ENCODE data around the gene E2F2. TPM values are rescaled to one million over a fixed set of nuclear protein-coding genes. Genes with fewer than 3 reads are reported as not detected.

E2F2 gene
- total and polyA plus RNA-seq, 2 of the 13 experiments (the other 11 are each of a cell fraction or from before 2014, with no cell fraction given), result 0.65 to 6.6 TPM

DNA sequence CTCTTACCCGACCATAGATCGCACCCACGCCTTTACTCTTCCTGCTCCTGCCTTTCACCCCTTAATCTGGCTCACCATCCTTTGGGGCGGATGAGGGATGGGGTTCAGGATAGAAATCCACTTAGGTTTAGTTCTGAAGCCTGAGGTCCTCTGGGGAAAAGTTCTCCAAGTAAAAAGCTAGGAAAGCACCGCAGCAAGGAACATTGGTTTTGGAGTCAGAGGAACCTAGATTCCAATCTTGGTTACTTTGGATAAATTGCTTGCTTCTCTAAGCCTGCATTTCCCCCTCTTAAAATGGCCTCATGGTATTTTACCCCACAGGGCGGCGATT, 46.1 kb downstream of the E2F2 start:
- TF ChIP-seq LCORL (IDR thresholded peaks at IDR 0.05) (no peak), LCORL (CRISPR knock-in tag; IDR thresholded peaks at IDR 0.05) (no peak), ZNF615 (CRISPR knock-in tag; IDR thresholded peaks at IDR 0.05; ENCODE audit: borderline replicate concordance) (peak; percentile 39; the same call in 1 of the 2 replicates), CHD4 (IDR thresholded peaks at IDR 0.05; ENCODE audit: borderline replicate concordance, low read length) (0 out of 2 replicates have a peak, but pooled peaks have one; percentile 72)
- TF ChIP-seq, protein P1, sequence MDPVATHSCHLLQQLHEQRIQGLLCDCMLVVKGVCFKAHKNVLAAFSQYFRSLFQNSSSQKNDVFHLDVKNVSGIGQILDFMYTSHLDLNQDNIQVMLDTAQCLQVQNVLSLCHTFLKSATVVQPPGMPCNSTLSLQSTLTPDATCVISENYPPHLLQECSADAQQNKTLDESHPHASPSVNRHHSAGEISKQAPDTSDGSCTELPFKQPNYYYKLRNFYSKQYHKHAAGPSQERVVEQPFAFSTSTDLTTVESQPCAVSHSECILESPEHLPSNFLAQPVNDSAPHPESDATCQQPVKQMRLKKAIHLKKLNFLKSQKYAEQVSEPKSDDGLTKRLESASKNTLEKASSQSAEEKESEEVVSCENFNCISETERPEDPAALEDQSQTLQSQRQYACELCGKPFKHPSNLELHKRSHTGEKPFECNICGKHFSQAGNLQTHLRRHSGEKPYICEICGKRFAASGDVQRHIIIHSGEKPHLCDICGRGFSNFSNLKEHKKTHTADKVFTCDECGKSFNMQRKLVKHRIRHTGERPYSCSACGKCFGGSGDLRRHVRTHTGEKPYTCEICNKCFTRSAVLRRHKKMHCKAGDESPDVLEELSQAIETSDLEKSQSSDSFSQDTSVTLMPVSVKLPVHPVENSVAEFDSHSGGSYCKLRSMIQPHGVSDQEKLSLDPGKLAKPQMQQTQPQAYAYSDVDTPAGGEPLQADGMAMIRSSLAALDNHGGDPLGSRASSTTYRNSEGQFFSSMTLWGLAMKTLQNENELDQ (CRISPR knock-in tag; IDR thresholded peaks at IDR 0.05; ENCODE audit: borderline replicate concordance), result no peak
- peak overlapping the region in 2 of 3 experiments; percentile 34 to 86; a peak in 5 of 6 replicates for H3K4me3 ChIP-seq (replicated peaks in 1 of 3; ENCODE audit: insufficient read depth in 1 of 3, low read depth in 2 of 3, low read length in 3 of 3)
- in situ Hi-C loops (cut with HindIII; ENCODE audit: extremely low pct_ligation_motif_present, low pct_unique_long_range_greater_than_20kb) (no loop called here), intact Hi-C loops (cut with micrococcal nuclease; ENCODE audit: unreplicated experiment) (no loop called here)
- FAIRE-seq (no peak), ATAC-seq (no peak), DNase-seq (ENCODE audit: low spot score) (no peak)
- no peak overlapping the region for H3K9ac ChIP-seq (ENCODE audit: insufficient read depth, low read depth, low read length)
- ChIA-PET CTCF (ENCODE audit: low intra/inter-chr PET ratio, low total read pairs) (no interaction called here), POLR2A (interaction anchor here (0.5 to 3.7 kb wide), 9 partner anchors 10 to 158 kb away, joined by 3 to 24 read pairs (median 4); partner anchors contain the start of gene HNRNPR)
- H4K20me1 ChIP-seq (ENCODE audit: insufficient read depth, low read length), result no peaks in the 10 kb centered on the region
- peaks cover 32% of the 10 kb centered on the region for H3K79me2 ChIP-seq (ENCODE audit: insufficient read depth, low read length)
- no peaks in the 10 kb centered on the region; a peak in 1 of 5 replicates for H3K36me3 ChIP-seq (replicated peaks in 1 of 2; ENCODE audit: control insufficient read depth in 1 of 2, insufficient read depth in 2 of 2, low read length in 2 of 2)
- H2AFZ ChIP-seq (ENCODE audit: low read length), result peak overlapping the region; percentile 31
- H3K4me2 ChIP-seq (ENCODE audit: low read depth, low read length), result peak overlapping the region; percentile 70
- peaks cover 0 to 1% of the 10 kb centered on the region in 2 experiments; a peak in 1 of 5 replicates for H3K27me3 ChIP-seq (ENCODE audit: control insufficient read depth in 1 of 2, insufficient read depth in 2 of 2, low read length in 2 of 2)
- 52% methylated on average over 7 of the region's 7 CpGs for WGBS (ENCODE audit: low lambda C conversion rate)
- H3K4me1 ChIP-seq (ENCODE audit: insufficient read depth, low read length), result peaks cover 58% of the 10 kb centered on the region
- no TSS peak for BruUV-seq (replicated peaks)
- H3K27ac ChIP-seq (ENCODE audit: extremely low read length, insufficient read depth, low read length), result peak overlapping the region; percentile 30
- H3K9me3 ChIP-seq (ENCODE audit: low read length), result no peaks in the 10 kb centered on the region

Measured in HepG2 (cell line).